ENCODE measurements around the gene SCO1. TPM values are rescaled to one million over a fixed set of nuclear protein-coding genes. Genes with fewer than 3 reads are reported as not detected.

Gene SCO1
- total RNA-seq, 1 donor from 2014 or later = 35.1 TPM

DNA sequence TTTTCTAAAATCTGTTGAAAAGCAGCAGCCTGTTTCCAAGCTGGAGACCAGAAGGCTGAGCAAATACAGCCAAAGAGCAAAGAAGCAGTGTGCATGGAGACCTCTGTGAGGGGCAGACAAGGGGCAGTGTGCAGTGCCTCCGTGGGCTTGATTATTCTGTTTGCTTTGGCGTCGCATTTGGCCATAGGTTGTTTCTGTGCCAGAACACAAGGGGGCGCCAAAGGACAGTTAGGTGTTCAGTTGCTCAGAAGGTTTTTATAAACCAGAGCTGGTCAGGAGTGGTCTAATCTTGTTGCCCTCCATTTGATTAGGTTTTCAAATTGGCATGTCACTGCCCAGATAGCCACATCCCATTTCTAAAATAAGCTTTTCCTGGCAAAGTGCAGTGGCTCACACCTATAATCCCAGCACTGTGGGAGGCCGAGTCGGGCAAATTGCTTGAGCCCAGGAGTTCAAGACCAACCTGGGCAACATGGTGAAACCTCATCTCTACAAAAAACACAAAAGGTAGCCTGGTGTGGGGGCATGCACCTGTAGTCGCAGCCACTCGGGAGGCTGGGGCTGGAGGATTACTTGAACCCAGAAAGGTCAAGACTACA, 50.8 kb downstream of the SCO1 start:
- H3K36me3 Mint-ChIP-seq = no peaks in the 10 kb centered on the region
- no peak overlapping the region for H3K27ac Mint-ChIP-seq
- no peak for DNase-seq (ENCODE audit: extremely low spot score, unreplicated experiment)
- H3K4me3 Mint-ChIP-seq = no peak overlapping the region
- H3K4me1 Mint-ChIP-seq (ENCODE audit: unreplicated experiment) = no peaks in the 10 kb centered on the region
- no peaks in the 10 kb centered on the region for H3K27me3 Mint-ChIP-seq
- TF ChIP-seq, protein P1, sequence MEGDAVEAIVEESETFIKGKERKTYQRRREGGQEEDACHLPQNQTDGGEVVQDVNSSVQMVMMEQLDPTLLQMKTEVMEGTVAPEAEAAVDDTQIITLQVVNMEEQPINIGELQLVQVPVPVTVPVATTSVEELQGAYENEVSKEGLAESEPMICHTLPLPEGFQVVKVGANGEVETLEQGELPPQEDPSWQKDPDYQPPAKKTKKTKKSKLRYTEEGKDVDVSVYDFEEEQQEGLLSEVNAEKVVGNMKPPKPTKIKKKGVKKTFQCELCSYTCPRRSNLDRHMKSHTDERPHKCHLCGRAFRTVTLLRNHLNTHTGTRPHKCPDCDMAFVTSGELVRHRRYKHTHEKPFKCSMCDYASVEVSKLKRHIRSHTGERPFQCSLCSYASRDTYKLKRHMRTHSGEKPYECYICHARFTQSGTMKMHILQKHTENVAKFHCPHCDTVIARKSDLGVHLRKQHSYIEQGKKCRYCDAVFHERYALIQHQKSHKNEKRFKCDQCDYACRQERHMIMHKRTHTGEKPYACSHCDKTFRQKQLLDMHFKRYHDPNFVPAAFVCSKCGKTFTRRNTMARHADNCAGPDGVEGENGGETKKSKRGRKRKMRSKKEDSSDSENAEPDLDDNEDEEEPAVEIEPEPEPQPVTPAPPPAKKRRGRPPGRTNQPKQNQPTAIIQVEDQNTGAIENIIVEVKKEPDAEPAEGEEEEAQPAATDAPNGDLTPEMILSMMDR (conservative IDR thresholded peaks at IDR 0.05) = peak; percentile 86
- H3K9me3 Mint-ChIP-seq = no peaks in the 10 kb centered on the region

DNA sequence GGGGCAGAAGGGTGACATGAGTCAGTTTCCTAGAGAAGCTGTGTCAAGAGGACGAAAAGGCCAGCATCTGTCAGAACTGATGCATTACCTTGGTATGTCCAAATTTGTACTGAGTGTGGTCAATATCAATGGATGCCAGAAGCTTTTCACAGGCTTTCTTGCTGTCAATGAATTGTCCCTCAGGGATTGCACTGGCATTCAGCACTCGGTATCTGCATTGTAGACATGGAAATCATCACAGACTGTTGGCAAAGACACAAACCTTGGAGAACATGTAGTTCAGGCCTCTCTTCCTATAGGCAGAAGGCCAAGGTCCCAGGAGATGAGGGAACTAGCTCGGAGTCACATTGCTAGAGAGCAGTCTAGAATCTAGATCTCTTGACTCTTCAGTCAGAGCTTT, 56.9 kb downstream of the SCO1 start:
- Mint-ChIP-seq H3K36me3 (peaks cover 24% of the 10 kb centered on the region), H3K27me3 (no peaks in the 10 kb centered on the region), H3K4me1 (ENCODE audit: unreplicated experiment) (no peaks in the 10 kb centered on the region), H3K27ac (no peak overlapping the region), H3K4me3 (no peak overlapping the region), H3K9me3 (no peaks in the 10 kb centered on the region)
- DNase-seq (ENCODE audit: extremely low spot score, unreplicated experiment) = no peak
- TF ChIP-seq, protein P1 (conservative IDR thresholded peaks at IDR 0.05) = no peak

DNA sequence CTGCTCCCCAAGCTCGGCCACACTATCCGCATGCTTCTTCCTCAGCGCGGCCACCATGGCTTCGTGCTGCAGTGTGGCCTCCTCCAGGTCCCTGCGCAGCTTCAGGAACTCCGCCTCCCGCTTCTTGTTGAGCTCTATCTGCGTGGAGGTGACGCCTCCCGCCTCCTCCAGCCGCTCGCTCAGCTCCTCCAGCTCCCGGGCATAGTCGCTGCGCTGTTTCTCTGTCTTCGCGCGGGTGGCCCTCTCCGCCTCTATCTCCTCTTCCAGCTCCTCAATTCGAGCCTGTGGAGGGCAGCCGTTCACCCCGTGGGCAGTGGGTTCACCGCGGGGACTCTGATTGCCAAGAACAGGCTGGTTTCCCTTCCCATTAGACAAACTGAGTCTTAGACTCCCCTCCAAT, 59.2 kb downstream of the SCO1 start:
- TF ChIP-seq, protein P1 (conservative IDR thresholded peaks at IDR 0.05) = no peak
- no peak for DNase-seq (ENCODE audit: extremely low spot score, unreplicated experiment)
- Mint-ChIP-seq H3K36me3 (peaks cover 24% of the 10 kb centered on the region), H3K27ac (no peak overlapping the region), H3K4me1 (ENCODE audit: unreplicated experiment) (no peaks in the 10 kb centered on the region), H3K9me3 (no peaks in the 10 kb centered on the region), H3K27me3 (no peaks in the 10 kb centered on the region), H3K4me3 (no peak overlapping the region)

DNA sequence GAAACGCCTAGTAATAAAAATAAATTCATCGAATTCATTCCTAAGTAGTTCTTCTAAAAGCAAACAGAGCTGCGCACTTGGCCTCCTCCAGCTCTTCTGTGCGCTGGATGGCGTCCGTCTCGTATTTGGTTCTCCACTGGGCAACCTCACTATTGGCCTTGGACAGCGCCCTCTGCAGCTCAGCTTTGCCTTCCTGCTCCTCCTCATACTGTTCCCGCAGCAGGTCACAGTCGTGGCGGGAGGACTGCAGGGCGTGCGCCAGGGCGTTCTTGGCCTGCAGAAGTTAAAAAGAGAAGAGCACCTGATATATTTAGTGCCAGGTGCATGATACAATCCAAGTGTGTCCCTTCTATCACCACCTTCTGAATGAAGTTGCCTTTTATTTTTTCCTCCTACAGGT, 62.0 kb downstream of the SCO1 start:
- no peaks in the 10 kb centered on the region for H3K9me3 Mint-ChIP-seq
- no peaks in the 10 kb centered on the region for H3K27me3 Mint-ChIP-seq
- no peak overlapping the region for H3K27ac Mint-ChIP-seq
- TF ChIP-seq, protein P1 (conservative IDR thresholded peaks at IDR 0.05) = no peak
- H3K36me3 Mint-ChIP-seq = peaks cover 20% of the 10 kb centered on the region
- DNase-seq (ENCODE audit: extremely low spot score, unreplicated experiment) = no peak
- H3K4me1 Mint-ChIP-seq (ENCODE audit: unreplicated experiment) = no peaks in the 10 kb centered on the region
- H3K4me3 Mint-ChIP-seq = no peak overlapping the region

DNA sequence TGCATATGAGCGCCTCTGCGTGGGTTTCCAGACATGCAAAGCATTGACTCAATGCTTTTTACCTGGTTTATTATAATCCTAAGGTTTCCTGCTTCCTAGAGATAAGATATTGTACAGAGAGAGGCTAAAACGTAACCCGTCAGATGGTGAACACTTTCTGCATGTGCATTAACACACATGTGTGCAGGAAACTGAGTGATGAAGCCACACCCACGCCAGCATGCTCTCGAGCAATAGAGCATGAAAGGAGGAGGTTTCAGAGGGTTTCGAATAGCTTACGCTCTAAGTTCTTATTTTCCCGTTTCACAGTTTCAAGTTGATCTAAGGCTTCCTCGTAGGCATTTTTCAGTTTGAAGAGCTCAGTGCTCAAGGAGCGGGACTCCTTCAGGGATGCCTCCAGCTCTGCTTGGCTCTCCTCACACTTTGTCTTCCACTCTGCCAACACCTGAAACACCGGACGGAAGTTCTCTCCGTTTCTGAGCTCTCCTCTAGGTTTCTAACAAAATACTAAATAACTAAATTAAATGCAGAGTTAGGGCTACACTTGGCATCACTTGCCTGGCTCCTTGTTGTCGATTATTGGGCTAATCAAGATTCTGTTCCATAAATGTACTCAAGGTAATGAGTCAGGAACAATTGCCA, 63.5 kb downstream of the SCO1 start:
- TF ChIP-seq, protein P1 (conservative IDR thresholded peaks at IDR 0.05) = no peak
- no peaks in the 10 kb centered on the region for H3K27me3 Mint-ChIP-seq
- H3K27ac Mint-ChIP-seq = no peak overlapping the region
- H3K4me1 Mint-ChIP-seq (ENCODE audit: unreplicated experiment) = no peaks in the 10 kb centered on the region
- peaks cover 16% of the 10 kb centered on the region for H3K36me3 Mint-ChIP-seq
- no peak for DNase-seq (ENCODE audit: extremely low spot score, unreplicated experiment)
- H3K9me3 Mint-ChIP-seq = no peaks in the 10 kb centered on the region
- H3K4me3 Mint-ChIP-seq = no peak overlapping the region

Data from type B pancreatic cell (in vitro differentiated cells).